HL-60/S4 treated with retinoic acid at 250 ng/mL for 4 days and 3 days (cell line): ENCODE measurements around the gene ACTR1B.
"Not testable (repeated sequence)": the region's sequence is repeated elsewhere in the genome, so short reads cannot be mapped to it uniquely, and the experiment has no call there.

Experiments
- in situ Hi-C: fragments of 300-500 bp; cut with MboI; formaldehyde crosslinking; loops from 2 replicates; pipeline ENCODE4 v1.7.0; 2022; ENCODE audit warnings: low sequenced_read_pairs

The ACTR1B gene

DNA sequence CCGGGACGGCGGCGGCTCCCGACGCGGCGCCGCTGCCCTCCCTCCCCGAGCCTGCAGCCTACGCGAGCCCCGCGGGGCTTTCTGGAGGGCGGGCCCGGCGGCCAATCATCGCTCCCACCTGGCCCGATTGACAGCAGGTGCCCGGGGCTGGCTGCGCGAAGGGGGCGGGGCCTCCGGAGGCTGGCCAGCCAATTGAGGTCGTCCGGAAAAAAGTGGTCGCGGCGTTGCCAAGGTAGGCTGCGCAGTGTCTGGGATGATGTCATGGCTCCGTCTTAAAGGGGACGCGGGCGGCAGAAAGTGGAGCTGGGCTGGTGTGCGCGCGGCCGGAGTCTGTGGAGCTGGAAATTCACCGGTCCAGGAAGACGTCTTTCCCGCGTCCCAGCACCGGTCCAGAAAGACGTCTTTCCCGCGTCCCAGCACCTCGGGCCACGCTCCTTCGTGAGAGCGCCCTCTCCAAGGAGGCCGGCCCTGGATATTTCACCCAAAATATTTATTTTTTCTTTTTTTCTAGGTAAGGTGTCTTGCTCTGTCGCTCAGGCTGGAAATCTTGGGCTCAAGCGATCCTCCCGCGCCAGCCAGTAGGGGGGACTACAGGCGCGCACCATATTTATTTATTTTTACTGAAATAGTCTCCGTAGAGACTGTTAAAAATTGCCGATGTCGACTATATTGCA is at the start of gene ACTR1B:
ACTR1B (minus strand) TSS at position 83 of the 674 bp plus-strand sequence. CDS start 154 bp downstream, outside the sequence.
- in situ Hi-C loops = loop anchor here (25.0 kb wide), 1 partner anchor 1602 kb away; no protein-coding TSS in a partner anchor

DNA sequence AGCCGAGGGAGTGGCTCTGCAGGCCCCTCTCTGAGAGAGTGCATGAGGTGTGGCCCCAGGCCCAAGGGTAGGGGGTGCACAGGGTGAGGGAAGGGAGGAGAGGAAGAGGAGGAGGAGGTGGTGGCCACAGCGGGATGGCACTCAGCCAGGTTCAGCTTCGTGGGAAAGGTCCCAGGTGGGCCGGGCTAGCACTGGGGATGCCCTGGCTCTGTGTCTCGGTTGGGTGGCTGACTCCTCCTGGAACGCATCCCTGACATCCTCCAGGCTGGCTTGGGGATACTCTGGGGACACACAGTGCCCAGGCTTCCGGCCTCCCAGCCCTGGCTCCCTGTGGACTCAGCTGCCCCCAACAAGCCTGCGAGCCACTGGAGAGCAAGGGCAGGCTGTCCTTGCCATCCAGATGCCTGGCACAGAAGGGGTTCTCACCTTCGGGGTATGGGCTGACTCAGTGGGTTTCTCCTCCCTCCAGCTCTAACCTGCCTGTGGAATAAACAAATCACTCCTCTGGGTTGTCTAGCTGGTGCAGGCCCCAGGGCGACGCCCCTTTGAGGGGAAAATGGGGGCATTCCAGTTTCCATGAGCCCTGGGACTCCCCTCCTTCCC is 49.0 kb upstream of the ACTR1B start:
- in situ Hi-C loops = no loop called here

DNA sequence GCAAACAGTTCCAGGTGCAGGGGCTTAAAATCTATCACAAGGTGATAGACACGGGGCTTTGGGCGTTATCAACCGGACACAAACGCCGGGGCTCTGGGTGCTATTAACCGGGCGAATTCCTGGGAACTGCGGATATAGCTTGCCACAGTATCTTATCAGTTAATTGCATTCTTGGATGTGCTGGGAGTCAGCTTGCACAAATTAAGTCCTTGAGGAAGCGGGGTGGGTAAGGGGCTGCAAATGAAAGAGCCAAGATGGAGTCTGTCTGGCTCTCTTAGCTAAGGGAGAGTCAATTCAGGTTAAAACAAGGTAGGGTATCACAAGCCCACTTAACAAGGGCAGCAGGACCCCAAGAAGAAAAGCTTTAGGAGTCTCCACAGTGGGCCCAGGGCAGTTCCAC is 48.3 kb upstream of the ACTR1B start:
- in situ Hi-C loops = not testable (repeated sequence)

- in situ Hi-C loops = no loop called here
Measured at GRCh38 chr2:97711394-97711711, 47.5 kb upstream of the ACTR1B start.

- in situ Hi-C loops = no loop called here
Measured at GRCh38 chr2:97708608-97709007, 44.8 kb upstream of the ACTR1B start.

DNA sequence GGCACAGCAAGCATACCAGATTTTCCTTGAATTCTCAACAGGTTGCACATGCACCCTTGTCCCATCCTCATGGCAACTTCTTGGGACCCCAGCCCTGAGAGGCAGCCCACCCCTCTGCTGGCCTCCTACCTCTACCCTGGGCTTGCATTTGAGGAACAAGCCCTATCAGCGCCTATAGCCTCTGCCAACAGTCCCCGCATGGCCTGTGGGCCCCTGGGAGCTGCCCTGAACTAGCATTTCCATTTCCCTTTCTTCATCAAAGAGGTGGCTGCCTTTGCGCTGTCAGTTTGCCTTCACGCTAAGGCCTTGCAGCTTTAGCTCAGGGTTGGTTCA is 44.2 kb upstream of the ACTR1B start:
- in situ Hi-C loops = no loop called here

DNA sequence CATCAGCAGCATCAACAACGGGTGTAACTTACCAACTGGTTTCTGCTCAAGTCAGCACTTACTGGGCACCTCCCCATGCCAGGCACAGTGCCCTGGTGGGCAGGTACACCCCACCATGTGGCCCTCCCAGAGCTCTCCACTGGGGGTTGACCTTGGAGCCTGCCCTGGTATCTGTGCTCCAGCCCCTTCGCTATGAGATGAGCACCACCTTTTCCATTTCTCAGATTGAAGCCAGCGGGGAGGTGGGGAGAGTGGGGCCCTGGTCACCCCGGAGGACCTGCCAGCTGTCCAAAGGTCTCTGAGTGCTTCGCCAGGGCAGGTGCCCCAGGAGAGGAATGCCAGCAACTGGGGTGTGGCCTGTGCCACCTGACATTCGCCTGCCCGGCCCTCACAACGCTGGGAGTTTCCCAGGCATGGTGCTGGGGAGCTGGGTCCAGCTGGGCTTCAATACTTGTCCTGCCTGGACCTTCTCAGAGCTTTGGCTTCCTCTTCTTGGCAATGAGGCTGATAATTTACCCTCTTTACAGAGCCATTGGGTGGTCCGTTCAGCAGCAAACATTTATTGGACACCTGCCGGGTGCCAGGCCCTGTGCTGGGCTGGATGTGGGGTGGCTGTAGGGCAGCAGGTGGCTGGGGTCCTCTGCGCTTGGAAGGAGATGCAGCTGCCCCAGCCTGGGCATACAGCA is 43.7 kb upstream of the ACTR1B start:
- in situ Hi-C loops = no loop called here

DNA sequence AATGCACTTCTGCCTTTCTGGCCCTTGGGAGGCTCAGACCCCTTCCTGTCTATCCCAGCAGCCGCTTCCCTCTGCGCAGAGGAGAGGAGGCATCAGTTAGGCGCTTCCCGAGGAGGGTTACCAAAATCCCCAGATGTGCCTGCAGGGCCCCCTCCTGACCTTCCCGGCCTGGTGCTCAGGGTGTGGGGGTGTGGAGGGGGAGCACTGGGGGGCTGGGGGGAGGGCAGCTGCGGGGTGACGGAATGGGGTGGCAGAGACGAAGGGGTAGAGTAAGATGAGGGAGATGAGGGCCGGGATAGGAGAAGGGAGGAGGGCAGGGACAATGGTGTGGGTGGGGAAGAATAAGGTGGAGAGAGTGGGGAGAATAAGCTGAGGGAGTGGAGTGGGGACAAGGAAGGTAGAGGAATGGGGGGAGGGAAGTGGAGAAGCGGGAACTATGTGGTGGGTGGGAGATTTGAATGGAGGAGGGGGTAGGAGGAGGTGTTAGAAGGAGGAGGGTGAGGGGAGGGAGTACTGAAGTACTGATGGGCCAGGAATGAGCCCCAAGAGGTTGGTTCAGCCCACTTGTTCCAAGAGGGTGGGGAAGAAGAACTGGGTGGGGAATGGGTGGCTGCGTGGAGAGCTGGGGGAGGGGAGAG is 43.0 kb upstream of the ACTR1B start:
- in situ Hi-C loops = no loop called here

DNA sequence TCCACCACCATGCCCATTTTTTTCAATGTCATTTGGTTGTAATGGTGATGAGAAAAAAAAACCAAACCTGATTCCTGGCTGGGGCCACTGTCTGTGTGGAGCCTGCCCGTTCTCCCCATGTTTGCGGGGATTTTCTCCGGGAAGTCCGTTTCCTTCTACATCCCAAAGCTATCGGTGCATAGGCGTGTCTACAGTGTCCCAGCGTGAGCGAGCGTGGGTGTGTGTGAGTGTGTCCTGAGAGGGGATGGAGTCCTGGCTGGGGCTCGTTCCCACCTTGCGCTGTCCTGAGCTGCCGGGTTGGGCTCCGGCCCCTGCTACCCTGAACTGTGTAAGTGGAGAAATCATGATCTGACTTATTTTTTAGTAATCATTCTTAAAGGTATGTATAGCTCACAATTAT is 42.3 kb upstream of the ACTR1B start:
- in situ Hi-C loops = no loop called here

GRCh38 chr2:97704989-97705388 is 41.1 kb upstream of the ACTR1B start:
- in situ Hi-C loops = no loop called here

DNA sequence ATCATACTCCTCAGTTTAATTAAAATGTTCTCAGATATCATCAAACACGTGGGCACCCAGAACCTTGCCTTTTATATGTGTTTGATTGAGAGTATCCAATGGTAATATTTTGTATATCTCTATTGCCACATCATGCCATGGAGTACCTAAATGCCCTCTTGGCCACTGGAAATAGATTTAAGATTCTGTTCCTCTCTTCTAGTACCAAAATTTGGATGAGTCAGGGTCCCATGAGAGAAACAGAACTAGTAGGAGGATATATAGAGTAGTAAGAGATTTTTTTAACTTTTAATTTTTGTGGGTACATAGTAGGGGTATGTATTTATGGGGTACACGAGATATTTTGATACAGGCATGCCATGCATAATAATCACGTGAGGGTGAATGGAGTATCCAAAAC is 39.9 kb upstream of the ACTR1B start:
- in situ Hi-C loops = no loop called here

GRCh38 chr2:97702731-97703470 is 39.1 kb upstream of the ACTR1B start:
- in situ Hi-C loops = no loop called here

DNA sequence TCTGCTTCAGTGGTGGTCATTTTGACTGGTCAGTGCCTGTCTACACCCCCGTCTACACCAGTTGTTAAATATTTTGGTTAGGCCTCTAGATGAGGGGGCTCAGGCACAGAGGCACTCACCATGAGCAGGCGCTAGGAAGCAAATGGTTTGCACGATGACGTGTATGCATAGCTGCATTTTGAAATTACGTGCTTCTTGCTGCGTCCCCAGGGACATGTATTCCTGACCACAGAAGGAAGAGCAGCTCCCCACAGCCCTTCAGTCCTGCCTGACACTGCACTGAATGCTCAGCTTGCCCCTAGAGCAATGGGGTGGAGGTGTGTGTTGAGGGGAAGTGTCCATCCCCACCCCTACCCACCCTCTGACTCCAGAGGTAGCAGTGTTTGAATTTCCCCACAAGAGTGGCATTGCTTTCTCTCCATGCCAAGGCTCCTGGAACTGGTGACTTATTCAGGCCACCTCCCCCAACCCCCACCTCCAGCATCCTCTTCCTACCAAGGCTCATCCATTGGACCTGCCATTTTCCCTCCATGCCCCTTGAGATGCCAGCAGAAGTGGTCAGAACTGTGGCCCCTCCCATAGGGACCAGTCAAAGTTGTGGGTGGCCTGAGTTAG is 38.1 kb upstream of the ACTR1B start:
- in situ Hi-C loops = no loop called here

DNA sequence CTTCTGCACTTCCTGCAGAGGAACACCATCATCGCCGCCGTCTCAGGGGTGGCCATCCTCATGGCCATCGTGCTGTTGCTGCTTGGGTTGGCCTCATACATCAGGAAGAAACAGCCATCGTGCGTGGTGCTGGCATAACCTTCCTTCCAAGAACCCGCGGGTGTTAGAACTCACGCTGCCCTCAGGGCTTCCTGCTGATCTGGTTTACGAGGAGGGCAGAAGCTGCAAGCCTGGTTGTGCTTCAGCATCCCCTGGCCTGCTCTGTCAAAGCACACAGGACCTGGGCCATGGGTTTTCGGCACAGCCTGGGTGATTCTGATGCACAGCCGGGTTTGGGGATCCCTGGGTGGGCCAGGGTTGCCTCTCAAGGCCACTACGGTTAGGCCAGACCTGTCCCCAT is 37.3 kb upstream of the ACTR1B start:
- in situ Hi-C loops = no loop called here

DNA sequence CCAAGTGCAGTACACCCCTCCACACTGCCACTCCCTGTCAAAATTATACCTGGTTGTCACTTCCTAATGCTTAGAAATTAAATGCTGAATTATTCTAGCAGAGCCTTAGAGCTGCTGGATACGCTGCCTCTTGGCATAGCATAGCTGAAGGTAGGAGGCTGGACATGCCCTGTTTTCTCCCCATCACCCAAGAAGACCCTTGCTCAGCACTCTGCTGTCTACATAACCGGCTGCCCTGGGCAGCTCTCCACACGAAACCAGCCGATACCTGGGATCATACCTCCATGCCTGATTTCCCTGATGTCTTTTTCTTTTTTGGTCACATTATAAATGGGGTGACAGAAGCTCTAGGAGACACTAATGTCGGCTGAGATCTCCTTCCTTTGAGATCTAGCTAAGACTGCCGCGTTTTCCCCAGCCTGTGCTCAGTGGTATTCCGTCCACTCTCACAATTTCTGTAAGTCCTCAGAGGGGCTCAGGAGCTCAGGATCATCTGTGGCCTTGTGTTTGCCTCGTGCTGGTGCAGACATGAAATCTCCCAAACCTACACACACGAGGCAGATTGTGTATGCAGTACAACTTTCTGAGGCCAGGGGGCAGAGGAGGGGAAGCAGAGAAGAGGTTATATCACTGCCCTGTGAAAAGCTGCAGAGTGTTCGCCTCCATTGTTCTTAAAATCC is 36.1 kb upstream of the ACTR1B start:
- in situ Hi-C loops = no loop called here

DNA sequence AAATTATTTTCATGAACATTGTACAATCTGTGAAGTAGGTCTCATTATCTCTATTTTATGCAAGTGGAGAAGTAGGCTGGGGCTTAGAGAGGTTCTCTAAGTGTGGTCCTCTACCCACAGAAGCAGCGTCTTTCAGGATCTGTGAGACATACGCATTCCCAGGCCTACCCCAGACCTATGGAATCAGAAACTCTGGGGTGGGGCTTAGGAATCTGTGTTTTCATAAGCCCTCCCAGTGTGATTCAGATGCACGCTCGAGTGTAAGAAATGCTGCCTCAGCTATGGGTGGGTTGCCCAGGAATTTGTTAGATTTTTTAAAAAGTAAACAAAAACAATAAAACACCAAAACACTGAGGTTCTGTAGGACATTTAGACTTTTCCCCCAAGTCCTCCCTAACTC is 34.7 kb upstream of the ACTR1B start:
- in situ Hi-C loops = no loop called here

DNA sequence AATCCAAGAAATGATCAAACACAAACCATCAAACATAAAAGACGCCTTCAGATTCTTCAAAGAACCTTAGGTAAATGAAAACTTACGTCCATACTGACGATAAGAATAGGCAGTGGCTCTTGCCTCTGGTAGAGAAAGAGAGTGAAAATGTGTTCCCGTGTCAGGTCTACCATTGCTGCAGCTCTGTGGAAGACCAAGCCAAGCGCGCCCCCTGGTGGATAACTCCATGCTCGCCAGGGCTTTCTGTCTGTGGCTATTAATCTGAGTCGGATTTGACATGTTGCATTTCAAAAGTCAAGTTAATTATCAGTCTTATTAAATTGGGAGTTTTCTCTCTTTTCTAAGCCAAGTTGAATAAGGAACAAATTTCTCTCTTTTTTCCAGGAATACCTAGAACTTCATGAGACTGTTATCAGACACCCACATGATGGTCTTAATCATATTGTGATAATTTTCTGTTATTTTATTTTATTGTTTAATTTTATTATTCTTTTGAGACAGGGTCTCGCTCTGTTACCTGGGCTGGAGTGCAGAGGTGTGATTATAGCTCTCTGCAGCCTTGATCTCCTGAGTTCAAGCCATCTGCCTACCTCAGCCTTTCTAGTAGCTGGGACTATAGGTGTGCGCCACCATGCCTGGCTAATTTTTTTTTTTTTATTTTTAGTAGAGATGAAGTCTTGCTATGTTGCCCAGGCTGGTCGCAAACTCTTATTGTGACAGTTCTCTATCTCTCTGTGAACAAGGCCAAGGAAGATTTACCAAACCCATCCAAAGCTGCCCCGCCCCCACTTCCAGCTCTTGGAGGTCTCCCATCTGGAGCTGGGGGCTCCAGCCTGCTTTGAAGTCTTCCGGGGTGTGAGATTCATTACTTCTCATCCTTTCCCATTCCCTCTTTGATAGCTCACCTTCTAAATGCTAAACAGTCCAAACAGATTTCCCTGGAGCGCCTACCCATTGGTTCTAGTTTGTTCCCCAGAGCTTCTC is 33.7 kb upstream of the ACTR1B start:
- in situ Hi-C loops = no loop called here

- in situ Hi-C loops = no loop called here
Measured at GRCh38 chr2:97695744-97696143, 31.9 kb upstream of the ACTR1B start.

GRCh38 chr2:97693476-97693875 is 29.6 kb upstream of the ACTR1B start:
- in situ Hi-C loops = no loop called here
